ENCODE results near the gene SLC37A4.

The SLC37A4 gene

GRCh38 chr11:118980191-118980881 is 50.3 kb downstream of the SLC37A4 start:
- ChIA-PET POLR2A (ENCODE audit: low non-redundant PET) (interaction anchor here (0.6 kb wide), 1 partner anchor 14 kb away, joined by 3 read pairs; no protein-coding TSS in a partner anchor), CTCF (no interaction called here)
- TF ChIP-seq, protein P1, sequence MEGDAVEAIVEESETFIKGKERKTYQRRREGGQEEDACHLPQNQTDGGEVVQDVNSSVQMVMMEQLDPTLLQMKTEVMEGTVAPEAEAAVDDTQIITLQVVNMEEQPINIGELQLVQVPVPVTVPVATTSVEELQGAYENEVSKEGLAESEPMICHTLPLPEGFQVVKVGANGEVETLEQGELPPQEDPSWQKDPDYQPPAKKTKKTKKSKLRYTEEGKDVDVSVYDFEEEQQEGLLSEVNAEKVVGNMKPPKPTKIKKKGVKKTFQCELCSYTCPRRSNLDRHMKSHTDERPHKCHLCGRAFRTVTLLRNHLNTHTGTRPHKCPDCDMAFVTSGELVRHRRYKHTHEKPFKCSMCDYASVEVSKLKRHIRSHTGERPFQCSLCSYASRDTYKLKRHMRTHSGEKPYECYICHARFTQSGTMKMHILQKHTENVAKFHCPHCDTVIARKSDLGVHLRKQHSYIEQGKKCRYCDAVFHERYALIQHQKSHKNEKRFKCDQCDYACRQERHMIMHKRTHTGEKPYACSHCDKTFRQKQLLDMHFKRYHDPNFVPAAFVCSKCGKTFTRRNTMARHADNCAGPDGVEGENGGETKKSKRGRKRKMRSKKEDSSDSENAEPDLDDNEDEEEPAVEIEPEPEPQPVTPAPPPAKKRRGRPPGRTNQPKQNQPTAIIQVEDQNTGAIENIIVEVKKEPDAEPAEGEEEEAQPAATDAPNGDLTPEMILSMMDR (conservative IDR thresholded peaks at IDR 0.05; ENCODE audit: low read depth) = no peak
- H3K27ac ChIP-seq = no peak overlapping the region
- no peak for DNase-seq (ENCODE audit: low spot score)

- DNase-seq (ENCODE audit: low spot score) = no peak
- no peak overlapping the region for H3K27ac ChIP-seq
- TF ChIP-seq, protein P1 (conservative IDR thresholded peaks at IDR 0.05; ENCODE audit: low read depth) = no peak
- CTCF ChIA-PET = no interaction called here
- POLR2A ChIA-PET (ENCODE audit: low non-redundant PET) = no interaction called here
Measured at GRCh38 chr11:118979434-118979833, 51.2 kb downstream of the SLC37A4 start.

- no peak overlapping the region for H3K27ac ChIP-seq
- DNase-seq (ENCODE audit: low spot score) = no peak
- ChIA-PET CTCF (no interaction called here), POLR2A (ENCODE audit: low non-redundant PET) (no interaction called here)
- TF ChIP-seq, protein P1 (conservative IDR thresholded peaks at IDR 0.05; ENCODE audit: low read depth) = no peak
Measured at GRCh38 chr11:118975771-118976709, 54.6 kb downstream of the SLC37A4 start.

Data from RWPE1 (cell line).